GM23338 (cell line): ENCODE measurements around the gene MOXD1. TPM values are rescaled to one million over a fixed set of nuclear protein-coding genes. Genes with fewer than 3 reads are reported as not detected.
A peak's percentile ranks its signal among the peaks of the same experiment; 100 is the strongest.

Experiments used
- ATAC-seq: fragments of 200-7000 bp; cut with Tn5 transposase; 3 replicates; pipeline ENCODE4 v1.9.1; 2020
- DNase-seq: peaks from one replicate; pipeline ENCODE4 v3.0.0-alpha.2; 2015; ENCODE audit warnings: low spot score
- H2AFZ ChIP-seq: fragments of 200-600 bp; sonication (generic); 2 replicates; pipeline ENCODE4 v1.8.0; 2016; ENCODE audit warnings: antibody characterized with exemption, mild to moderate bottlenecking, moderate library complexity
- H3F3A ChIP-seq: fragments of 200-600 bp; sonication (generic); replicated peaks from 2 replicates; pipeline ENCODE4 v1.8.0; 2017; ENCODE audit warnings: antibody characterized with exemption, mixed run types, low read depth
- H3K27ac ChIP-seq: fragments of 200-600 bp; sonication (generic); 2 replicates; pipeline ENCODE4 v1.6.1; 2016; ENCODE audit warnings: low read depth
- H3K27me3 ChIP-seq: fragments of 200-600 bp; sonication (generic); 2 replicates; pipeline ENCODE4 v1.8.0; 2016; ENCODE audit warnings: mild to moderate bottlenecking, mixed run types, moderate library complexity; ENCODE audit not compliant: insufficient read depth
- H3K36me3 ChIP-seq: fragments of 200-600 bp; sonication (generic); 2 replicates; pipeline ENCODE4 v1.8.0; 2016; ENCODE audit warnings: mild to moderate bottlenecking; ENCODE audit not compliant: insufficient read depth
- H3K4me1 ChIP-seq: fragments of 200-600 bp; sonication (generic); 2 replicates; pipeline ENCODE4 v1.8.0; 2016; ENCODE audit warnings: mild to moderate bottlenecking, moderate library complexity; ENCODE audit not compliant: insufficient read depth
- H3K4me2 ChIP-seq: fragments of 200-600 bp; sonication (generic); 2 replicates; pipeline ENCODE4 v1.7.1; 2017; ENCODE audit warnings: mixed run types
- H3K4me3 ChIP-seq: fragments of 200-600 bp; sonication (generic); 2 replicates; pipeline ENCODE4 v1.6.1; 2016; ENCODE audit warnings: mixed run types
- H3K79me2 ChIP-seq: fragments of 200-600 bp; sonication (generic); replicated peaks from 2 replicates; pipeline ENCODE4 v1.8.0; 2017; ENCODE audit warnings: mild to moderate bottlenecking; ENCODE audit not compliant: insufficient read depth
- H3K9me2 ChIP-seq: fragments of 200-600 bp; sonication (generic); 2 replicates; pipeline ENCODE4 v1.8.0; 2017; ENCODE audit not compliant: insufficient read depth
- H4K20me1 ChIP-seq: fragments of 200-600 bp; sonication (generic); replicated peaks from 2 replicates; pipeline ENCODE4 v1.8.0; 2017; ENCODE audit warnings: mild to moderate bottlenecking; ENCODE audit not compliant: insufficient read depth
- H3K27ac Mint-ChIP-seq: 2 replicates; pipeline ENCODE4 v1.8.0; 2020; ENCODE audit warnings: inconsistent platforms, mild to moderate bottlenecking, moderate library complexity, mixed read lengths
- H3K27me3 Mint-ChIP-seq: 3 replicates; pipeline ENCODE4 v1.8.0; 2022; ENCODE audit warnings: low read depth, mild to moderate bottlenecking, moderate library complexity, mixed read lengths, inconsistent platforms; ENCODE audit not compliant: insufficient read depth, poor library complexity
- H3K36me3 Mint-ChIP-seq: 3 replicates; pipeline ENCODE4 v1.8.0; 2021; ENCODE audit warnings: low read depth, mild to moderate bottlenecking, inconsistent platforms, moderate library complexity, mixed read lengths
- H3K4me1 Mint-ChIP-seq: 3 replicates; pipeline ENCODE4 v1.8.0; 2020; ENCODE audit warnings: mild to moderate bottlenecking, inconsistent platforms, mixed read lengths
- H3K4me3 Mint-ChIP-seq: 3 replicates; pipeline ENCODE4 v1.8.0; 2021; ENCODE audit warnings: moderate library complexity, mild to moderate bottlenecking, inconsistent platforms, mixed read lengths
- H3K9me3 Mint-ChIP-seq: 3 replicates; pipeline ENCODE4 v1.8.0; 2020; ENCODE audit warnings: moderate library complexity, mild to moderate bottlenecking, inconsistent platforms, mixed read lengths
- CREB1 ChIP-seq: fragments of 250-450 bp; sonication (Bioruptor Pico); IDR thresholded peaks from 2 replicates; pipeline ENCODE4 v1.5.0; 2020; ENCODE audit warnings: low read depth, mild to moderate bottlenecking, moderate library complexity
- ETS1 ChIP-seq: IDR thresholded peaks from 2 replicates; pipeline ENCODE4 v1.6.1; 2016; ENCODE audit warnings: antibody characterized with exemption
- EZH2 ChIP-seq: fragments of 200-600 bp; sonication (generic); IDR thresholded peaks from one replicate; pipeline ENCODE4 v1.8.0; 2017; ENCODE audit warnings: antibody characterized with exemption, mild to moderate bottlenecking, low read depth; ENCODE audit not compliant: unreplicated experiment
- EZH2phosphoT487 ChIP-seq: fragments of 200-600 bp; sonication (generic); IDR thresholded peaks from one replicate; pipeline ENCODE4 v1.8.1; 2018; ENCODE audit warnings: antibody characterized with exemption; ENCODE audit not compliant: unreplicated experiment
- ZNF114 ChIP-seq: fragments of 250-450 bp; sonication (Bioruptor Pico); IDR thresholded peaks from 2 replicates; pipeline ENCODE4 v1.5.0; 2020; ENCODE audit warnings: mild to moderate bottlenecking, moderate library complexity
- ZNF331 ChIP-seq: fragments of 250-450 bp; sonication (Bioruptor Pico); IDR thresholded peaks from 2 replicates; pipeline ENCODE4 v1.5.0; 2020; ENCODE audit warnings: low read depth, mild to moderate bottlenecking, moderate library complexity
- polyA plus RNA-seq: library from polyadenylated mRNA; unstranded; fragments of >200 nt; fragmentation: Nextera tagmentation; extraction: Ambion mirVana; gene quantifications from 2 replicates; pipeline ENCODE4 v1.2.1, GENCODE V29; 2016
- total RNA-seq: library from RNA; depleted of rRNA; stranded (reverse); fragments of >200 nt; shearing (Covaris generic); gene quantifications from 2 replicates; pipeline ENCODE4 v1.2.3, GENCODE V29; 2014
- TF ChIP-seq, protein P1 (sequence below): IDR thresholded peaks from one replicate; pipeline ENCODE4 v1.6.1; 2018; ENCODE audit warnings: antibody characterized with exemption; ENCODE audit not compliant: unreplicated experiment
- TF ChIP-seq, protein P2 (sequence below): fragments of 250-450 bp; sonication (Bioruptor Pico); IDR thresholded peaks from 2 replicates; pipeline ENCODE4 v1.5.0; 2020; ENCODE audit warnings: mild to moderate bottlenecking, moderate library complexity

Gene MOXD1
- total and polyA plus RNA-seq, 2 experiments from 2014 or later, result 1.7 to 4.3 TPM

GRCh38 chr6:132256457-132256856 lies 144.8 kb downstream of the MOXD1 start (continued):
- TF ChIP-seq ZNF114 (CRISPR knock-in tag) (no peak), EZH2phosphoT487 (no peak), ZNF331 (CRISPR knock-in tag) (no peak), CREB1 (no peak), EZH2 (no peak)
- TF ChIP-seq, protein P1, sequence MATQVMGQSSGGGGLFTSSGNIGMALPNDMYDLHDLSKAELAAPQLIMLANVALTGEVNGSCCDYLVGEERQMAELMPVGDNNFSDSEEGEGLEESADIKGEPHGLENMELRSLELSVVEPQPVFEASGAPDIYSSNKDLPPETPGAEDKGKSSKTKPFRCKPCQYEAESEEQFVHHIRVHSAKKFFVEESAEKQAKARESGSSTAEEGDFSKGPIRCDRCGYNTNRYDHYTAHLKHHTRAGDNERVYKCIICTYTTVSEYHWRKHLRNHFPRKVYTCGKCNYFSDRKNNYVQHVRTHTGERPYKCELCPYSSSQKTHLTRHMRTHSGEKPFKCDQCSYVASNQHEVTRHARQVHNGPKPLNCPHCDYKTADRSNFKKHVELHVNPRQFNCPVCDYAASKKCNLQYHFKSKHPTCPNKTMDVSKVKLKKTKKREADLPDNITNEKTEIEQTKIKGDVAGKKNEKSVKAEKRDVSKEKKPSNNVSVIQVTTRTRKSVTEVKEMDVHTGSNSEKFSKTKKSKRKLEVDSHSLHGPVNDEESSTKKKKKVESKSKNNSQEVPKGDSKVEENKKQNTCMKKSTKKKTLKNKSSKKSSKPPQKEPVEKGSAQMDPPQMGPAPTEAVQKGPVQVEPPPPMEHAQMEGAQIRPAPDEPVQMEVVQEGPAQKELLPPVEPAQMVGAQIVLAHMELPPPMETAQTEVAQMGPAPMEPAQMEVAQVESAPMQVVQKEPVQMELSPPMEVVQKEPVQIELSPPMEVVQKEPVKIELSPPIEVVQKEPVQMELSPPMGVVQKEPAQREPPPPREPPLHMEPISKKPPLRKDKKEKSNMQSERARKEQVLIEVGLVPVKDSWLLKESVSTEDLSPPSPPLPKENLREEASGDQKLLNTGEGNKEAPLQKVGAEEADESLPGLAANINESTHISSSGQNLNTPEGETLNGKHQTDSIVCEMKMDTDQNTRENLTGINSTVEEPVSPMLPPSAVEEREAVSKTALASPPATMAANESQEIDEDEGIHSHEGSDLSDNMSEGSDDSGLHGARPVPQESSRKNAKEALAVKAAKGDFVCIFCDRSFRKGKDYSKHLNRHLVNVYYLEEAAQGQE, result no peak

DNA sequence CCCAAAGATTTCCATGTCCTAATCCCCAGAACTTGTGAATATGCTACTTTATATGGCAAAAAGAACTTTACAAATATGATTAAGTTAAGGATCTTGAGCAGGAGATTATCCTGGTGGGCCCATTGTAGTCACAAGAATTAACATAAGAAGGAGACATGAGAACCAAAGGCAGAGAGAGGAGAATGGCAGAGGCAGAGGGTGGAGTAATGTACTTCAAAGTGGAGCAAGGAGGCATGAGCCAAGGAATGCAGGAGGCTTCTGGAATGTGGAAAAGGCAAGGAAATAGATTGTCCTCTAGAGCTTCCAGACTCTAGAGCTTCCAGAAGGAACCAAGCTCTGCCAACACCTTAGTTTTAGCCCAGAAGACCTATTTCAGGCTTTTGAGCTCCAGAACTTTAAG lies 147.4 kb downstream of the MOXD1 start:
- H3K9me2 ChIP-seq, result no peaks in the 10 kb centered on the region
- peaks cover 17% of the 10 kb centered on the region; the same call in 2 of the 3 replicates for H3K36me3 Mint-ChIP-seq
- DNase-seq (peak; percentile 28), ATAC-seq (peak; percentile 36)
- H3K27ac Mint-ChIP-seq, result no peak overlapping the region
- peaks cover 8% of the 10 kb centered on the region for H3K36me3 ChIP-seq
- H2AFZ ChIP-seq, result no peak overlapping the region
- no peak overlapping the region for H3K4me3 Mint-ChIP-seq
- peaks cover 12% of the 10 kb centered on the region for H3K4me1 Mint-ChIP-seq
- peaks cover 24% of the 10 kb centered on the region for H3K9me3 Mint-ChIP-seq
- peaks cover 2% of the 10 kb centered on the region for H3K27me3 Mint-ChIP-seq
- H3K27me3 ChIP-seq, result no peaks in the 10 kb centered on the region
- H3K79me2 ChIP-seq, result no peaks in the 10 kb centered on the region
- no peak overlapping the region for H3K4me2 ChIP-seq
- no peaks in the 10 kb centered on the region for H4K20me1 ChIP-seq
- TF ChIP-seq ETS1, result no peak
- TF ChIP-seq, protein P2, sequence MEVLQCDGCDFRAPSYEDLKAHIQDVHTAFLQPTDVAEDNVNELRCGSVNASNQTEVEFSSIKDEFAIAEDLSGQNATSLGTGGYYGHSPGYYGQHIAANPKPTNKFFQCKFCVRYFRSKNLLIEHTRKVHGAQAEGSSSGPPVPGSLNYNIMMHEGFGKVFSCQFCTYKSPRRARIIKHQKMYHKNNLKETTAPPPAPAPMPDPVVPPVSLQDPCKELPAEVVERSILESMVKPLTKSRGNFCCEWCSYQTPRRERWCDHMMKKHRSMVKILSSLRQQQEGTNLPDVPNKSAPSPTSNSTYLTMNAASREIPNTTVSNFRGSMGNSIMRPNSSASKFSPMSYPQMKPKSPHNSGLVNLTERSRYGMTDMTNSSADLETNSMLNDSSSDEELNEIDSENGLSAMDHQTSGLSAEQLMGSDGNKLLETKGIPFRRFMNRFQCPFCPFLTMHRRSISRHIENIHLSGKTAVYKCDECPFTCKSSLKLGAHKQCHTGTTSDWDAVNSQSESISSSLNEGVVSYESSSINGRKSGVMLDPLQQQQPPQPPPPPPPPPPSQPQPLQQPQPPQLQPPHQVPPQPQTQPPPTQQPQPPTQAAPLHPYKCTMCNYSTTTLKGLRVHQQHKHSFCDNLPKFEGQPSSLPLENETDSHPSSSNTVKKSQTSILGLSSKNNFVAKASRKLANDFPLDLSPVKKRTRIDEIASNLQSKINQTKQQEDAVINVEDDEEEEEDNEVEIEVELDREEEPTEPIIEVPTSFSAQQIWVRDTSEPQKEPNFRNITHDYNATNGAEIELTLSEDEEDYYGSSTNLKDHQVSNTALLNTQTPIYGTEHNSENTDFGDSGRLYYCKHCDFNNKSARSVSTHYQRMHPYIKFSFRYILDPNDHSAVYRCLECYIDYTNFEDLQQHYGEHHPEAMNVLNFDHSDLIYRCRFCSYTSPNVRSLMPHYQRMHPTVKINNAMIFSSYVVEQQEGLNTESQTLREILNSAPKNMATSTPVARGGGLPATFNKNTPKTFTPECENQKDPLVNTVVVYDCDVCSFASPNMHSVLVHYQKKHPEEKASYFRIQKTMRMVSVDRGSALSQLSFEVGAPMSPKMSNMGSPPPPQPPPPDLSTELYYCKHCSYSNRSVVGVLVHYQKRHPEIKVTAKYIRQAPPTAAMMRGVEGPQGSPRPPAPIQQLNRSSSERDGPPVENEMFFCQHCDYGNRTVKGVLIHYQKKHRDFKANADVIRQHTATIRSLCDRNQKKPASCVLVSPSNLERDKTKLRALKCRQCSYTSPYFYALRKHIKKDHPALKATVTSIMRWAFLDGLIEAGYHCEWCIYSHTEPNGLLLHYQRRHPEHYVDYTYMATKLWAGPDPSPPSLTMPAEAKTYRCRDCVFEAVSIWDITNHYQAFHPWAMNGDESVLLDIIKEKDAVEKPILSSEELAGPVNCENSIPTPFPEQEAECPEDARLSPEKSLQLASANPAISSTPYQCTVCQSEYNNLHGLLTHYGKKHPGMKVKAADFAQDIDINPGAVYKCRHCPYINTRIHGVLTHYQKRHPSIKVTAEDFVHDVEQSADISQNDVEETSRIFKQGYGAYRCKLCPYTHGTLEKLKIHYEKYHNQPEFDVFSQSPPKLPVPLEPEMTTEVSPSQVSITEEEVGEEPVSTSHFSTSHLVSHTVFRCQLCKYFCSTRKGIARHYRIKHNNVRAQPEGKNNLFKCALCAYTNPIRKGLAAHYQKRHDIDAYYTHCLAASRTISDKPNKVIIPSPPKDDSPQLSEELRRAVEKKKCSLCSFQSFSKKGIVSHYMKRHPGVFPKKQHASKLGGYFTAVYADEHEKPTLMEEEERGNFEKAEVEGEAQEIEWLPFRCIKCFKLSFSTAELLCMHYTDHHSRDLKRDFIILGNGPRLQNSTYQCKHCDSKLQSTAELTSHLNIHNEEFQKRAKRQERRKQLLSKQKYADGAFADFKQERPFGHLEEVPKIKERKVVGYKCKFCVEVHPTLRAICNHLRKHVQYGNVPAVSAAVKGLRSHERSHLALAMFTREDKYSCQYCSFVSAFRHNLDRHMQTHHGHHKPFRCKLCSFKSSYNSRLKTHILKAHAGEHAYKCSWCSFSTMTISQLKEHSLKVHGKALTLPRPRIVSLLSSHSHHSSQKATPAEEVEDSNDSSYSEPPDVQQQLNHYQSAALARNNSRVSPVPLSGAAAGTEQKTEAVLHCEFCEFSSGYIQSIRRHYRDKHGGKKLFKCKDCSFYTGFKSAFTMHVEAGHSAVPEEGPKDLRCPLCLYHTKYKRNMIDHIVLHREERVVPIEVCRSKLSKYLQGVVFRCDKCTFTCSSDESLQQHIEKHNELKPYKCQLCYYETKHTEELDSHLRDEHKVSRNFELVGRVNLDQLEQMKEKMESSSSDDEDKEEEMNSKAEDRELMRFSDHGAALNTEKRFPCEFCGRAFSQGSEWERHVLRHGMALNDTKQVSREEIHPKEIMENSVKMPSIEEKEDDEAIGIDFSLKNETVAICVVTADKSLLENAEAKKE (CRISPR knock-in tag), result peak; percentile 53
- no peaks in the 10 kb centered on the region for H3F3A ChIP-seq
- no peak overlapping the region for H3K4me3 ChIP-seq
- H3K27ac ChIP-seq, result no peak overlapping the region
- H3K4me1 ChIP-seq, result no peaks in the 10 kb centered on the region
